Uterus (tissue), 2 donors: ENCODE measurements around the gene PCIF1.

Experiments used
- POLR2A ChIP-seq, 2 donors: fragments of 450-650 bp; IDR thresholded peaks; one replicate each; pipeline ENCODE4 v1.6.1; 2016; ENCODE audit warnings: antibody characterized with exemption in 2 of 2, mild to moderate bottlenecking in 1 of 2, moderate library complexity in 1 of 2
- TF ChIP-seq, protein P1 (sequence below), 4 experiments: fragments of 200-600 bp in 2 of 4; fragments of 450-650 bp in 2 of 4; sonication (generic) in 2 of 4; IDR thresholded peaks; one replicate each; pipeline ENCODE4 v1.5.1; 2016 to 2019; ENCODE audit warnings: antibody characterized with exemption in 4 of 4, mild to moderate bottlenecking in 2 of 4, moderate library complexity in 1 of 4

DNA sequence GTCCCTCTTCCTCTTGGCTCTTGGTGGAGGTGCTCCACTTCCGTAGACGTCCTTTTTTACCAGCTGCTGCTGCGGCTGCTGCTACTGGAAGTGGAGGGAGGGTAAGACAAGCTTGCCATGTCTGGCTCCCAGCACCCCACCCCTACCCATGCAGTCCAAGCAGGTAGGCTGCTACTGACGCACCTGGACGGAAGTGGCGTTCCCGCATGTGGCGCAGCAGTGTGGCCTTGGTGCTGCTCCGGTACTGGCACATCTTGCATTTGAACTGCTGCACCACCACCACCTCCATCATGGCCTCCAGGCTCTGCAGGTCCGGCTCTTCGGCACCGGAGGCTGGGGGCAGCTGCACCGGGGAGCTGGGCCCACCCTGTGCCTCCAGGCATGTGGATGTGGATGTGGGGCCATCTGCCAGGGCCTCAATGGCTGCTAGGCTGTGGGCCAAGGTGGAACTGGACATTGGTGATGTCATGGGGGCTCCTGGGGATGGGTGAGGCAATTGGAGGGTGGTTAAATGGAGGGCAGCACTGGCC is 33.1 kb downstream of the PCIF1 start:
- TF ChIP-seq, protein P1, sequence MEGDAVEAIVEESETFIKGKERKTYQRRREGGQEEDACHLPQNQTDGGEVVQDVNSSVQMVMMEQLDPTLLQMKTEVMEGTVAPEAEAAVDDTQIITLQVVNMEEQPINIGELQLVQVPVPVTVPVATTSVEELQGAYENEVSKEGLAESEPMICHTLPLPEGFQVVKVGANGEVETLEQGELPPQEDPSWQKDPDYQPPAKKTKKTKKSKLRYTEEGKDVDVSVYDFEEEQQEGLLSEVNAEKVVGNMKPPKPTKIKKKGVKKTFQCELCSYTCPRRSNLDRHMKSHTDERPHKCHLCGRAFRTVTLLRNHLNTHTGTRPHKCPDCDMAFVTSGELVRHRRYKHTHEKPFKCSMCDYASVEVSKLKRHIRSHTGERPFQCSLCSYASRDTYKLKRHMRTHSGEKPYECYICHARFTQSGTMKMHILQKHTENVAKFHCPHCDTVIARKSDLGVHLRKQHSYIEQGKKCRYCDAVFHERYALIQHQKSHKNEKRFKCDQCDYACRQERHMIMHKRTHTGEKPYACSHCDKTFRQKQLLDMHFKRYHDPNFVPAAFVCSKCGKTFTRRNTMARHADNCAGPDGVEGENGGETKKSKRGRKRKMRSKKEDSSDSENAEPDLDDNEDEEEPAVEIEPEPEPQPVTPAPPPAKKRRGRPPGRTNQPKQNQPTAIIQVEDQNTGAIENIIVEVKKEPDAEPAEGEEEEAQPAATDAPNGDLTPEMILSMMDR (IDR thresholded peaks at IDR 0.05): no peak
- no peak for TF ChIP-seq POLR2A (IDR thresholded peaks at IDR 0.05)
